Keratinocyte (primary cell): Measurements from ENCODE around the gene MIA. TPM values are rescaled to one million over a fixed set of nuclear protein-coding genes. Genes with fewer than 3 reads are reported as not detected.

Experiments
- DNase-seq: peaks from one replicate; pipeline ENCODE4 v3.0.0-alpha.2; 2011; ENCODE audit warnings: low read depth, missing footprints, low spot score
- FAIRE-seq: peaks from 2 replicates; lab custom pipeline; 2011; peaks lifted over from hg19 to GRCh38; lab: Jason Lieb, UNC
- H2AFZ ChIP-seq: 2 replicates; pipeline ENCODE4 v1.6.0; 2012; ENCODE audit warnings: low read length, control low read depth, inconsistent platforms; ENCODE audit not compliant: control insufficient read depth
- H3K27ac ChIP-seq: 2 replicates; pipeline ENCODE4 v1.5.1; 2011; ENCODE audit warnings: low read length; ENCODE audit not compliant: control insufficient read depth, insufficient read depth
- H3K27me3 ChIP-seq: 3 replicates; pipeline ENCODE4 v1.6.0; 2011; ENCODE audit warnings: low read length; ENCODE audit not compliant: control insufficient read depth, insufficient read depth; ENCODE audit errors: extremely low read depth
- H3K36me3 ChIP-seq, 2 experiments: 2 replicates in 1 of 2; 3 replicates in 1 of 2; pipeline ENCODE4 v1.5.1; 2011; ENCODE audit warnings: low read length in 2 of 2, mild to moderate bottlenecking in 1 of 2; ENCODE audit not compliant: control insufficient read depth in 2 of 2, insufficient read depth in 2 of 2; ENCODE audit errors: extremely low read depth in 1 of 2
- H3K4me1 ChIP-seq: 3 replicates; pipeline ENCODE4 v1.5.1; 2011; ENCODE audit warnings: low read length; ENCODE audit not compliant: control insufficient read depth, insufficient read depth; ENCODE audit errors: extremely low read depth
- H3K4me2 ChIP-seq: 3 replicates; pipeline ENCODE4 v1.6.0; 2011; ENCODE audit warnings: low read depth, low read length; ENCODE audit not compliant: control insufficient read depth, insufficient read depth; ENCODE audit errors: extremely low read depth
- H3K4me3 ChIP-seq, 3 experiments: fragments of 200-600 bp in 1 of 3; sonication (generic) in 1 of 3; 2 replicates in 2 of 3; 3 replicates in 1 of 3; pipeline ENCODE4 v1.5.1; 2011 to 2016; ENCODE audit warnings: low read length in 3 of 3, mild to moderate bottlenecking in 3 of 3, control low read depth in 2 of 3, inconsistent platforms in 1 of 3, low read depth in 1 of 3, mixed read lengths in 1 of 3, mixed run types in 1 of 3, moderate library complexity in 1 of 3; ENCODE audit not compliant: control insufficient read depth in 2 of 3, insufficient read depth in 2 of 3; ENCODE audit errors: extremely low read depth in 1 of 3
- H3K79me2 ChIP-seq: 2 replicates; pipeline ENCODE4 v1.6.0; 2012; ENCODE audit warnings: low read length; ENCODE audit not compliant: control insufficient read depth, insufficient read depth
- H3K9ac ChIP-seq: 3 replicates; pipeline ENCODE4 v1.6.0; 2011; ENCODE audit warnings: low read length; ENCODE audit not compliant: control insufficient read depth, insufficient read depth; ENCODE audit errors: extremely low read depth
- H3K9me1 ChIP-seq: 3 replicates; pipeline ENCODE4 v1.6.0; 2011; ENCODE audit warnings: low read length; ENCODE audit not compliant: control insufficient read depth, insufficient read depth; ENCODE audit errors: extremely low read depth
- H3K9me3 ChIP-seq: 2 replicates; pipeline ENCODE4 v1.5.1; 2012; ENCODE audit warnings: low read depth, low read length; ENCODE audit not compliant: control insufficient read depth
- H4K20me1 ChIP-seq: 3 replicates; pipeline ENCODE4 v1.6.0; 2011; ENCODE audit warnings: low read length; ENCODE audit not compliant: control insufficient read depth, insufficient read depth; ENCODE audit errors: extremely low read depth
- EZH2 ChIP-seq: IDR thresholded peaks from one replicate; pipeline ENCODE4 v1.6.1; 2012; ENCODE audit warnings: inconsistent platforms, mild to moderate bottlenecking, low read length, moderate library complexity
- dilution Hi-C: fragments of 300-500 bp; cut with MboI; formaldehyde crosslinking; loops from one replicate; pipeline ENCODE4 v1.7.0; 2020; ENCODE audit warnings: low sequenced_read_pairs; ENCODE audit not compliant: extremely low pct_ligation_motif_present
- polyA plus RNA-seq, 5 experiments: library from polyadenylated mRNA; depleted of rRNA in 3 of 5; stranded (reverse) in 3 of 5; stranded (forward) in 1 of 5; unstranded in 1 of 5; fragments of >200 nt; gene quantifications; 1 replicate in 1 of 5; 2 replicates in 3 of 5; 3 replicates in 1 of 5; pipeline versions ENCODE4 v1.2.1 to v1.2.3, GENCODE V29; 2011 to 2012; ENCODE audit warnings: missing spikeins in 2 of 5, low read depth in 1 of 5, low replicate concordance in 1 of 5
- TF ChIP-seq, protein P1 (sequence below), 3 experiments: IDR thresholded peaks in 1 of 3; conservative IDR thresholded peaks in 1 of 3; optimal IDR thresholded peaks in 1 of 3; 2 replicates in 2 of 3; 3 replicates in 1 of 3; pipeline versions ENCODE3 to v1.5.1; 2011; ENCODE audit warnings: low read length in 3 of 3, mild to moderate bottlenecking in 3 of 3, moderate library complexity in 2 of 3, control low read depth in 1 of 3, inconsistent platforms in 1 of 3; ENCODE audit not compliant: insufficient read depth in 2 of 3; ENCODE audit errors: extremely low read depth in 1 of 3

Gene MIA
- polyA plus RNA-seq, 1 donor (not counting 4 experiments of a cell fraction or from before 2014, with no cell fraction given): 3.4 TPM

- Histone ChIP-seq H3K4me3 (peak overlapping the region; percentile 67 to 97 (median 67)), H3K9me3 (no peaks in the 10 kb centered on the region), H3K9ac (peak overlapping the region; percentile 90), H3K4me1 (peaks cover 43% of the 10 kb centered on the region), H4K20me1 (peaks cover 28% of the 10 kb centered on the region), H2AFZ (no peak overlapping the region), H3K4me2 (peak overlapping the region; percentile 83), H3K79me2 (peaks cover 53% of the 10 kb centered on the region), H3K36me3 (peaks cover 23 to 42% of the 10 kb centered on the region in 2 experiments), H3K27me3 (no peaks in the 10 kb centered on the region), H3K27ac (peak overlapping the region; percentile 78), H3K9me1 (peaks cover 10% of the 10 kb centered on the region)
- TF ChIP-seq EZH2: no peak
- TF ChIP-seq, protein P1, sequence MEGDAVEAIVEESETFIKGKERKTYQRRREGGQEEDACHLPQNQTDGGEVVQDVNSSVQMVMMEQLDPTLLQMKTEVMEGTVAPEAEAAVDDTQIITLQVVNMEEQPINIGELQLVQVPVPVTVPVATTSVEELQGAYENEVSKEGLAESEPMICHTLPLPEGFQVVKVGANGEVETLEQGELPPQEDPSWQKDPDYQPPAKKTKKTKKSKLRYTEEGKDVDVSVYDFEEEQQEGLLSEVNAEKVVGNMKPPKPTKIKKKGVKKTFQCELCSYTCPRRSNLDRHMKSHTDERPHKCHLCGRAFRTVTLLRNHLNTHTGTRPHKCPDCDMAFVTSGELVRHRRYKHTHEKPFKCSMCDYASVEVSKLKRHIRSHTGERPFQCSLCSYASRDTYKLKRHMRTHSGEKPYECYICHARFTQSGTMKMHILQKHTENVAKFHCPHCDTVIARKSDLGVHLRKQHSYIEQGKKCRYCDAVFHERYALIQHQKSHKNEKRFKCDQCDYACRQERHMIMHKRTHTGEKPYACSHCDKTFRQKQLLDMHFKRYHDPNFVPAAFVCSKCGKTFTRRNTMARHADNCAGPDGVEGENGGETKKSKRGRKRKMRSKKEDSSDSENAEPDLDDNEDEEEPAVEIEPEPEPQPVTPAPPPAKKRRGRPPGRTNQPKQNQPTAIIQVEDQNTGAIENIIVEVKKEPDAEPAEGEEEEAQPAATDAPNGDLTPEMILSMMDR (optimal IDR thresholded peaks at IDR 0.05 in 1 of 3, IDR thresholded peaks at IDR 0.05 in 1 of 3, conservative IDR thresholded peaks at IDR 0.05 in 1 of 3; ENCODE audit: extremely low read depth in 1 of 3, insufficient read depth in 2 of 3, low read length in 3 of 3): no peak
- DNase-seq (no peak), FAIRE-seq (no peak)
- dilution Hi-C loops: no loop called here
These were observed 24.4 kb downstream of the MIA start for GRCh38 chr19:40799558-40800338.

- H3K36me3 ChIP-seq: peaks cover 28 to 44% of the 10 kb centered on the region in 2 experiments
- no peaks in the 10 kb centered on the region for H3K27me3 ChIP-seq
- peaks cover 36% of the 10 kb centered on the region for H4K20me1 ChIP-seq
- peaks cover 50% of the 10 kb centered on the region for H3K4me1 ChIP-seq
- FAIRE-seq (no peak), DNase-seq (no peak)
- H3K27ac ChIP-seq: peak overlapping the region; percentile 78
- peak overlapping the region; percentile 67 to 97 (median 67) for H3K4me3 ChIP-seq
- dilution Hi-C loops: no loop called here
- TF ChIP-seq, protein P1 (optimal IDR thresholded peaks at IDR 0.05 in 1 of 3, IDR thresholded peaks at IDR 0.05 in 1 of 3, conservative IDR thresholded peaks at IDR 0.05 in 1 of 3; ENCODE audit: extremely low read depth in 1 of 3, insufficient read depth in 2 of 3, low read length in 3 of 3): no peak
- TF ChIP-seq EZH2: no peak
- H3K9me1 ChIP-seq: peaks cover 10% of the 10 kb centered on the region
- no peak overlapping the region for H2AFZ ChIP-seq
- H3K9ac ChIP-seq: peak overlapping the region; percentile 90
- peaks cover 60% of the 10 kb centered on the region for H3K79me2 ChIP-seq
- no peaks in the 10 kb centered on the region for H3K9me3 ChIP-seq
- peak overlapping the region; percentile 83 for H3K4me2 ChIP-seq
These were observed 25.1 kb downstream of the MIA start for GRCh38 chr19:40800339-40800996.
